ENCODE results near the gene TNIK. TPM values are rescaled to one million over a fixed set of nuclear protein-coding genes. Genes with fewer than 3 reads are reported as not detected.
A peak's percentile ranks its signal among the peaks of the same experiment; 100 is the strongest.

Gene TNIK
- polyA plus RNA-seq, 1 of the 3 experiments (the other 2 are of a cell fraction) = 19.4 TPM

DNA sequence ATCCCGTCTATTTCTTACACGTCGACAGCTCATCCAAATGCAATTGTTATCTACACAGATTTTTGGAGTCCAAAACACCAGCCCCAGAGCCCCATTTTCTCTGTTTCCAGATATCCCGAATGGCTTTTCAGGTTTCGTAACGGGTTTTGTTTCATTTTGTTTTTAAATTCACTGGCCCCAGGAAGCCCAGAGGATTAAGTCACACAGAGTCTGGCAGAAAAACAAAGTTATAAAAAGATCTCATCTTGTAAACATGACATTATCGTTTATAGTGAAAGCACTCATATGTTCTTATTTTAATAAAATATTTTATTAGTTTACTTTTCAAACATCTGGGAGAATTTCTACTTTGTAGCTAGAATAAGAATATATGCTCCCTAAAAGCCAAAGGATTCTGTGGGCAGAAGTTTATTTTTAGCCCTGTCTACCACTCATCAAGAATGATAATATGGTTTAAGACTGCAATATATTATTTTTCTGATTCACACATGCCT, 284.4 kb downstream of the TNIK start:
- H3K4me3 ChIP-seq (ENCODE audit: low read depth in 2 of 2, low read length in 1 of 2) = no peak overlapping the region
- TF ChIP-seq GATA2 (CRISPR knock-in tag; IDR thresholded peaks at IDR 0.05) (no peak), EZH2phosphoT487 (IDR thresholded peaks at IDR 0.05; ENCODE audit: borderline replicate concordance, low read depth) (no peak), TAF1 (IDR thresholded peaks at IDR 0.05; ENCODE audit: borderline replicate concordance, low read depth, low read length) (no peak), FOSL2 (IDR thresholded peaks at IDR 0.05; ENCODE audit: borderline replicate concordance, low read depth) (no peak), NRF1 (IDR thresholded peaks at IDR 0.05; ENCODE audit: low read depth, low read length) (no peak), TEAD4 (IDR thresholded peaks at IDR 0.05; ENCODE audit: borderline replicate concordance, insufficient read depth) (no peak), GABPA (IDR thresholded peaks at IDR 0.05; ENCODE audit: low read depth) (no peak), TCF12 (IDR thresholded peaks at IDR 0.05) (no peak), RXRA (IDR thresholded peaks at IDR 0.05; ENCODE audit: borderline replicate concordance, low read depth) (no peak), YY1 (IDR thresholded peaks at IDR 0.05; ENCODE audit: low read depth) (no peak), MXI1 (IDR thresholded peaks at IDR 0.05; ENCODE audit: low read depth, low read length) (no peak), FOXM1 (IDR thresholded peaks at IDR 0.05; ENCODE audit: low read depth) (no peak)
- CTCF ChIA-PET = interaction anchor here (0.8 kb wide), 1 partner anchor 613 kb away, joined by 3 read pairs; no protein-coding TSS in a partner anchor
- H3K27ac ChIP-seq (ENCODE audit: low read depth in 2 of 2, low read length in 1 of 2) = 0 out of 4 replicates have a peak overlapping the region, but pooled peaks of 1 of the 2 experiments have one; percentile 13
- no peak overlapping the region for H3K9ac ChIP-seq
- no peak overlapping the region for H3K4me2 ChIP-seq
- no peak overlapping the region for H2AFZ ChIP-seq (ENCODE audit: low read depth)
- peaks cover 3% of the 10 kb centered on the region for H3F3A ChIP-seq (replicated peaks; ENCODE audit: insufficient read depth)
- no peaks in the 10 kb centered on the region for H3K9me2 ChIP-seq
- H3K4me1 ChIP-seq (ENCODE audit: control insufficient read depth in 1 of 2, insufficient read depth in 2 of 2, low read depth in 1 of 2, low read length in 1 of 2) = peaks cover 0 to 6% of the 10 kb centered on the region in 2 experiments; a peak in 2 of 4 replicates
- WGBS (ENCODE audit: low lambda C conversion rate) = 95% methylated on average over 7 of the region's 7 CpGs
- H3K27me3 ChIP-seq (ENCODE audit: insufficient read depth) = no peaks in the 10 kb centered on the region
- H3K79me2 ChIP-seq (ENCODE audit: insufficient read depth) = no peaks in the 10 kb centered on the region
- POLR2A ChIA-PET = no interaction called here
- peaks cover 22 to 23% of the 10 kb centered on the region in 2 experiments for H3K36me3 ChIP-seq (replicated peaks in 1 of 2; ENCODE audit: control insufficient read depth in 1 of 2, insufficient read depth in 2 of 2, low read length in 1 of 2)
- H3K9me3 ChIP-seq = no peaks in the 10 kb centered on the region
- H4K20me1 ChIP-seq (ENCODE audit: insufficient read depth) = no peaks in the 10 kb centered on the region
- no peak for DNase-seq

DNA sequence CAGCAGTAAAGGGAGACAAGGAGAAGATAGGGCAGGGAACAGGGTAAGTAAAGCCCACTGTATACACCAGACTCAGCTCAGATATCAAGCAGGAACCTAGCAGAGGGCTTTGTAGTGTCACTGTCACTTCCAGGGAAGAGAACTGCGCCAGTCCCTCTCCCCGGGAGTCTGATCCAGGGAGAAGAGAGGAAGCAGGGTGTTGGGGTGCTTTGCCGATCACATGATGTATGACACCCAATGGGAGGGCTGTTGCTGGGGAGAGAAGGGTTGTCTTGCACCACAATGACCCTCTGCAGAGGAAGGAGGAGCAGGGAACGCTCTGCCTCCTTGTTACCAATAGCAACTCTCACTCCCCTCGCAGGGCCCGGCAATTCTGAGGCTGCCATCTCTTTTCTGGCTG, 286.5 kb downstream of the TNIK start:
- Histone ChIP-seq H4K20me1 (ENCODE audit: insufficient read depth) (no peaks in the 10 kb centered on the region), H3K27me3 (ENCODE audit: insufficient read depth) (no peaks in the 10 kb centered on the region), H3K9ac (no peak overlapping the region), H2AFZ (ENCODE audit: low read depth) (no peak overlapping the region), H3K9me3 (no peaks in the 10 kb centered on the region), H3K27ac (ENCODE audit: low read depth in 2 of 2, low read length in 1 of 2) (no peak overlapping the region), H3F3A (replicated peaks; ENCODE audit: insufficient read depth) (peaks cover 3% of the 10 kb centered on the region), H3K4me2 (no peak overlapping the region), H3K4me1 (ENCODE audit: control insufficient read depth in 1 of 2, insufficient read depth in 2 of 2, low read depth in 1 of 2, low read length in 1 of 2) (peaks cover 0 to 6% of the 10 kb centered on the region in 2 experiments; a peak in 2 of 4 replicates), H3K79me2 (ENCODE audit: insufficient read depth) (no peaks in the 10 kb centered on the region), H3K9me2 (no peaks in the 10 kb centered on the region), H3K36me3 (replicated peaks in 1 of 2; ENCODE audit: control insufficient read depth in 1 of 2, insufficient read depth in 2 of 2, low read length in 1 of 2) (peaks cover 16 to 23% of the 10 kb centered on the region in 2 experiments), H3K4me3 (ENCODE audit: low read depth in 2 of 2, low read length in 1 of 2) (no peak overlapping the region)
- POLR2A ChIA-PET = no interaction called here
- DNase-seq = no peak
- CTCF ChIA-PET = interaction anchor here (1.2 kb wide), 1 partner anchor 12 kb away, joined by 4 read pairs; no protein-coding TSS in a partner anchor
- WGBS (ENCODE audit: low lambda C conversion rate) = 97% methylated on average over 4 of the region's 6 CpGs
- no peak for TF ChIP-seq TAF1 (IDR thresholded peaks at IDR 0.05; ENCODE audit: borderline replicate concordance, low read depth, low read length)
- TF ChIP-seq RFX5 (IDR thresholded peaks at IDR 0.05; ENCODE audit: low read length) = peak; percentile 74; the same call in 1 of the 2 replicates
- no peak for TF ChIP-seq TCF12 (IDR thresholded peaks at IDR 0.05)
